ENCODE results near the gene PLD1.

The PLD1 gene

GRCh38 chr3:171809611-171809860 is 747 bp downstream of the PLD1 start:
- peak overlapping the region; percentile 100 for H3K27ac ChIP-seq
- TF ChIP-seq, protein P1, sequence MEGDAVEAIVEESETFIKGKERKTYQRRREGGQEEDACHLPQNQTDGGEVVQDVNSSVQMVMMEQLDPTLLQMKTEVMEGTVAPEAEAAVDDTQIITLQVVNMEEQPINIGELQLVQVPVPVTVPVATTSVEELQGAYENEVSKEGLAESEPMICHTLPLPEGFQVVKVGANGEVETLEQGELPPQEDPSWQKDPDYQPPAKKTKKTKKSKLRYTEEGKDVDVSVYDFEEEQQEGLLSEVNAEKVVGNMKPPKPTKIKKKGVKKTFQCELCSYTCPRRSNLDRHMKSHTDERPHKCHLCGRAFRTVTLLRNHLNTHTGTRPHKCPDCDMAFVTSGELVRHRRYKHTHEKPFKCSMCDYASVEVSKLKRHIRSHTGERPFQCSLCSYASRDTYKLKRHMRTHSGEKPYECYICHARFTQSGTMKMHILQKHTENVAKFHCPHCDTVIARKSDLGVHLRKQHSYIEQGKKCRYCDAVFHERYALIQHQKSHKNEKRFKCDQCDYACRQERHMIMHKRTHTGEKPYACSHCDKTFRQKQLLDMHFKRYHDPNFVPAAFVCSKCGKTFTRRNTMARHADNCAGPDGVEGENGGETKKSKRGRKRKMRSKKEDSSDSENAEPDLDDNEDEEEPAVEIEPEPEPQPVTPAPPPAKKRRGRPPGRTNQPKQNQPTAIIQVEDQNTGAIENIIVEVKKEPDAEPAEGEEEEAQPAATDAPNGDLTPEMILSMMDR (conservative IDR thresholded peaks at IDR 0.05; ENCODE audit: low read depth), result no peak
- DNase-seq (ENCODE audit: low spot score), result peak; percentile 45
- CTCF ChIA-PET, result interaction anchor here (0.6 to 1.0 kb wide), 4 partner anchors 20 to 435 kb away, joined by 3 to 6 read pairs (median 4); no protein-coding TSS in a partner anchor
- POLR2A ChIA-PET (ENCODE audit: low non-redundant PET), result no interaction called here

DNA sequence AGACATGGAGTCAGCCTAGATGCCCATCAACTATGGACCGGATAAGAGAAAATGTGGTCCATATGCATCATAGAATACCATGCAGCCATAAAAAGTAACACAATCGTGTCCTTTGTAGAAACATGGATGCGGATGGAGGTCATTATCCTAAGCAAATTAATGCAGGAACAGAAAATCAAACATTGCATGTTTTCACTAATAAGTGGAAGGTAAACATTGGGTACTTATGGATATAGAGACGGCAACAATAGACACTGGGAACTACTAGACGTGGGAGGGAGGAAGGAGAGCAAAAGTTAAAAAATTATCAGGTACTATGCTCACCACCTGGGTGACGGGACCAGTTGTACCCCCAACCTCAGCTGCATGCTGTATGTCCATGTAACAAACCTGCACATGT is 2.5 kb downstream of the PLD1 start:
- TF ChIP-seq, protein P1 (conservative IDR thresholded peaks at IDR 0.05; ENCODE audit: low read depth), result no peak
- CTCF ChIA-PET, result interaction anchor here (0.6 to 0.7 kb wide), 2 partner anchors 35 to 942 kb away, joined by 3 read pairs; no protein-coding TSS in a partner anchor
- DNase-seq (ENCODE audit: low spot score), result no peak
- H3K27ac ChIP-seq, result peak overlapping the region; percentile 100
- POLR2A ChIA-PET (ENCODE audit: low non-redundant PET), result interaction anchor here (0.7 kb wide), 1 partner anchor 792 kb away, joined by 5 read pairs; no protein-coding TSS in a partner anchor

DNA sequence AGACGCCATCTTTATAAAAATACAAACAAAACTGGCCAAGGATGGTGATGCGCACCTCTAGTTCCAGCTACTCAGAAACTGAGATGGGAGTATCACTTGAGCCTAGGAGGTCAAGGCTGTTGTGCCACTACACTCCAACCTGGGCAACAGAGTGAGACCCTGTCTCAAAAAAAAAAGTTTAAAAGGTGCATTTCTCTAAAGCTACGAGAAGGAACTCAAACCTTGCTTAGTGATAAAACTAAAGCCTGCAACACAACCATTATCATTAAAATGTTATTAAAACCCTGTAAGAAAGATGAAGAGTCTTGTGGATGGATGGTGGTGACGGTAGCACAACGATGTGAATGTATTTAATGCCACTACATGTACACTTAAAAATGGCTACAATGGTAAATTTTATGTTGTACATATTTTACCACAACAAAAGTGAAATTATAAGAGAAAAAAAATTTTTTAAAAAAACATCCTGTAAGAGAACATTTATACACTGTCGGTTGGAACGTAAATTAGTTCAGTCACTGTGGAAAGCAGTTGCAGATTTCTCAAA is 3.1 kb downstream of the PLD1 start:
- DNase-seq (ENCODE audit: low spot score), result no peak
- ChIA-PET CTCF (interaction anchor here (0.6 to 0.7 kb wide), 2 partner anchors 35 to 943 kb away, joined by 3 read pairs; no protein-coding TSS in a partner anchor), POLR2A (ENCODE audit: low non-redundant PET) (no interaction called here)
- TF ChIP-seq, protein P1 (conservative IDR thresholded peaks at IDR 0.05; ENCODE audit: low read depth), result no peak
- H3K27ac ChIP-seq, result peak overlapping the region; percentile 72

GRCh38 chr3:171806200-171807128 is 3.8 kb downstream of the PLD1 start:
- POLR2A ChIA-PET (ENCODE audit: low non-redundant PET), result no interaction called here
- H3K27ac ChIP-seq, result peak overlapping the region; percentile 72
- CTCF ChIA-PET, result interaction anchor here (0.6 to 1.0 kb wide), 4 partner anchors 31 to 281 kb away, joined by 3 read pairs; no protein-coding TSS in a partner anchor
- peak; percentile 41 for DNase-seq (ENCODE audit: low spot score)
- TF ChIP-seq, protein P1 (conservative IDR thresholded peaks at IDR 0.05; ENCODE audit: low read depth), result no peak

DNA sequence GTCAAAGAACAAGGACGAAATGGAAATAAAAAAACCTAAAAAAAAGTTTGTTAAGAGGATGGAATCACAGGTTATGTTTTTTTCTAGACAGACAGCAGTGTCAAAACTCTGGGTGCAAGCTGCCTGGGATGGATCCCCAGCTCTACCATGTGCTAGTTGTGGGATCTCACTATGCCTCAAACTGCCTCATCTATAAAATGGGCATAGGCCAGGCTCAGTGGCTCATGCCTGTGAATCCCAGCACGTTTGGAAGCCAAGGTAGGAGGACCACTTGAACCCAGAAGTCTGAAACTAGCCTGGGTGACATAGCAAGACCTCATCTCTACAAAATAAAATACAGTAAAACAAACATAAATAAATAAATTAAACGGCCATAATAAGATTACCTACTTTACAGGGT is 4.6 kb downstream of the PLD1 start:
- CTCF ChIA-PET, result interaction anchor here (0.6 to 1.0 kb wide), 3 partner anchors 30 to 281 kb away, joined by 3 read pairs; no protein-coding TSS in a partner anchor
- TF ChIP-seq, protein P1 (conservative IDR thresholded peaks at IDR 0.05; ENCODE audit: low read depth), result no peak
- peak overlapping the region; percentile 68 for H3K27ac ChIP-seq
- POLR2A ChIA-PET (ENCODE audit: low non-redundant PET), result no interaction called here
- DNase-seq (ENCODE audit: low spot score), result no peak

GRCh38 chr3:171804618-171805389 is 5.5 kb downstream of the PLD1 start:
- no peak for DNase-seq (ENCODE audit: low spot score)
- TF ChIP-seq, protein P1 (conservative IDR thresholded peaks at IDR 0.05; ENCODE audit: low read depth), result no peak
- CTCF ChIA-PET, result interaction anchor here (0.6 kb wide), 1 partner anchor 94 kb away, joined by 3 read pairs; no protein-coding TSS in a partner anchor
- POLR2A ChIA-PET (ENCODE audit: low non-redundant PET), result no interaction called here
- peak overlapping the region; percentile 68 for H3K27ac ChIP-seq

All from RWPE1 (cell line).